ENCODE measurements around the gene BIN1. TPM values are rescaled to one million over a fixed set of nuclear protein-coding genes. Genes with fewer than 3 reads are reported as not detected.
A peak's percentile ranks its signal among the peaks of the same experiment; 100 is the strongest.

Gene BIN1
- total RNA-seq, 4 donors from 2014 or later: 1,150 to 2,167 (median 1,736) TPM

GRCh38 chr2:127082974-127083373 is 24.0 kb downstream of the BIN1 start:
- ATAC-seq (no peak), DNase-seq (peak in 1 of 2 donors; percentile 70)
- Histone ChIP-seq H3K36me3 (no peaks in the 10 kb centered on the region), H3K27me3 (no peaks in the 10 kb centered on the region), H3K4me1 (peaks cover 86 to 95% of the 10 kb centered on the region in 2 donors), H3K4me3 (peak overlapping the region; percentile 42 to 47 (median 45)), H3K27ac (peak overlapping the region; percentile 97 to 100 (median 100)), H3K9me3 (no peaks in the 10 kb centered on the region)
- no peak for TF ChIP-seq CTCF (IDR thresholded peaks at IDR 0.05 in 4 of 5, conservative IDR thresholded peaks at IDR 0.05 in 1 of 5)
- TF ChIP-seq POLR2A (IDR thresholded peaks at IDR 0.05): no peak
- intact Hi-C loops (cut with DNase I; ENCODE audit: low total_unique reads): no loop called here
- in situ Hi-C loops (cut with MboI; ENCODE audit: low sequenced_read_pairs in 4 of 4): loop anchor here in 2 of 4 donors (25.0 kb wide), 2 partner anchors 304 to 329 kb away; partner anchors contain the start of genes MAP3K2 (in 1 of the 2) and PROC (in 1 of the 2)

GRCh38 chr2:127081826-127082633 is 24.9 kb downstream of the BIN1 start:
- in situ Hi-C loops (cut with MboI; ENCODE audit: low sequenced_read_pairs in 4 of 4) (loop anchor here in 2 of 4 donors (25.0 kb wide), 2 partner anchors 305 to 330 kb away; partner anchors contain the start of genes MAP3K2 (in 1 of the 2) and PROC (in 1 of the 2)), intact Hi-C loops (cut with DNase I; ENCODE audit: low total_unique reads) (loop anchor here (1.0 kb wide), 1 partner anchor 15 kb away; no protein-coding TSS in a partner anchor)
- no peaks in the 10 kb centered on the region for H3K36me3 ChIP-seq
- H3K27ac ChIP-seq: peak overlapping the region; percentile 97 to 100 (median 100)
- TF ChIP-seq POLR2A (IDR thresholded peaks at IDR 0.05) (peak in 1 of 2 donors; percentile 71), CTCF (IDR thresholded peaks at IDR 0.05 in 4 of 5, conservative IDR thresholded peaks at IDR 0.05 in 1 of 5) (no peak)
- DNase-seq (peak in 1 of 2 donors; percentile 84), ATAC-seq (peak in 1 of 2 donors; percentile 2)
- peaks cover 88 to 95% of the 10 kb centered on the region in 2 donors for H3K4me1 ChIP-seq
- no peaks in the 10 kb centered on the region for H3K27me3 ChIP-seq
- H3K9me3 ChIP-seq: no peaks in the 10 kb centered on the region
- peak overlapping the region; percentile 38 to 47 (median 45) for H3K4me3 ChIP-seq

- H3K36me3 ChIP-seq: no peaks in the 10 kb centered on the region
- H3K4me1 ChIP-seq: peaks cover 88 to 95% of the 10 kb centered on the region in 2 donors
- peak; percentile 20 to 46 for ATAC-seq
- TF ChIP-seq POLR2A (IDR thresholded peaks at IDR 0.05): peak in 1 of 2 donors; percentile 97
- peak in 1 of 5 experiments; percentile 48 for TF ChIP-seq CTCF (IDR thresholded peaks at IDR 0.05 in 4 of 5, conservative IDR thresholded peaks at IDR 0.05 in 1 of 5)
- DNase-seq: peak; percentile 98 to 100
- H3K9me3 ChIP-seq: no peaks in the 10 kb centered on the region
- no peaks in the 10 kb centered on the region for H3K27me3 ChIP-seq
- peak overlapping the region; percentile 97 to 100 (median 100) for H3K27ac ChIP-seq
- intact Hi-C loops (cut with DNase I; ENCODE audit: low total_unique reads) (loop anchor here (1.0 kb wide), 1 partner anchor 14 kb away; no protein-coding TSS in a partner anchor), in situ Hi-C loops (cut with MboI; ENCODE audit: low sequenced_read_pairs in 4 of 4) (loop anchor here in 2 of 4 donors (25.0 kb wide), 2 partner anchors 306 to 331 kb away; partner anchors contain the start of genes MAP3K2 (in 1 of the 2) and PROC (in 1 of the 2))
- H3K4me3 ChIP-seq: peak overlapping the region; percentile 38 to 47 (median 45)
Measured at GRCh38 chr2:127080938-127081755, 25.8 kb downstream of the BIN1 start.

- ATAC-seq (peak; percentile 1 to 4), DNase-seq (peak in 1 of 2 donors; percentile 87)
- no peaks in the 10 kb centered on the region for H3K36me3 ChIP-seq
- H3K27me3 ChIP-seq: no peaks in the 10 kb centered on the region
- intact Hi-C loops (cut with DNase I; ENCODE audit: low total_unique reads) (no loop called here), in situ Hi-C loops (cut with MboI; ENCODE audit: low sequenced_read_pairs in 4 of 4) (loop anchor here in 2 of 4 donors (25.0 kb wide), 2 partner anchors 307 to 332 kb away; partner anchors contain the start of genes MAP3K2 (in 1 of the 2) and PROC (in 1 of the 2))
- peak overlapping the region; percentile 97 to 100 (median 100) for H3K27ac ChIP-seq
- TF ChIP-seq POLR2A (IDR thresholded peaks at IDR 0.05) (no peak), CTCF (IDR thresholded peaks at IDR 0.05 in 4 of 5, conservative IDR thresholded peaks at IDR 0.05 in 1 of 5) (no peak)
- peak overlapping the region in 1 of 4 donors; percentile 44 for H3K4me3 ChIP-seq
- H3K4me1 ChIP-seq: peaks cover 87 to 94% of the 10 kb centered on the region in 2 donors
- no peaks in the 10 kb centered on the region for H3K9me3 ChIP-seq
Measured at GRCh38 chr2:127080226-127080937, 26.6 kb downstream of the BIN1 start.

Data from gastrocnemius medialis (tissue), 4 donors.